ENCODE data around the gene TICRR.
"Not testable (repeated sequence)": the region's sequence is repeated elsewhere in the genome, so short reads cannot be mapped to it uniquely, and the experiment has no call there.

Gene TICRR

GRCh38 chr15:89566621-89567294 is 8.5 kb upstream of the TICRR start:
- no peak for DNase-seq

DNA sequence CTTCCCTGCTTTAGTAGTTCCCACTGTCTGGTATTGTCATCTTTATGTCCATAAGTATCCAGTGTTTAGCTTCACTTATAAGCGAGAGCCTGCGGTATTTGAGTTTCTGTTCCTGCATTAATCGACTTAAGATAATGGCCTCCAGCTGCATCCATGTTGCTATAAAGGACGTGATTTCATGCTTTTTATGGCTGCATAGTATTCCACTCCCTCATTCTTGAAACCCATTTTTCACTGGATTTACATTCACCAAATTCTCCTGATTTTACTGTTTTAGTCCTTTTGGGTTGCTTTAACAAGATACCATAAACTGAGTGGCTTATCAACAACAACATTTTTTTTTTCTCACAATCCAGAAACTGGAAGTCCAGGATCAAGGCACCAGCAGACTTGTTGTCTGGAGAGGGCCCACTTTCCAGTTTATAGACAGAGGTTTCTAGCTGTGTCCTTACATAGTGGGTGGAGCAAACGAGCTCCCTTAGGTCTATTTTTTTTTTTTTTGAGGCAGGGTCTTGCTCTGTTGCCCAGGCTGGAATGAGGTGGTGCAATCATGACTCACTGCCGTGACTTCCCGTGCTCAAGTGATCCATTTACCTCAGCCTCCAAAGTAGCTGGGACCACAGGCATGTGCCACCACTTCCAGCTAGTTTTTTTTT is 6.1 kb upstream of the TICRR start:
- DNase-seq: no peak

- no peak for DNase-seq
Observed at GRCh38 chr15:89575656-89576416, 567 bp downstream of the TICRR start.

- no peak for DNase-seq
Observed at GRCh38 chr15:89576417-89576773, 1.1 kb downstream of the TICRR start.

- no peak for DNase-seq
Observed at GRCh38 chr15:89577776-89578115, 2.5 kb downstream of the TICRR start.

DNA sequence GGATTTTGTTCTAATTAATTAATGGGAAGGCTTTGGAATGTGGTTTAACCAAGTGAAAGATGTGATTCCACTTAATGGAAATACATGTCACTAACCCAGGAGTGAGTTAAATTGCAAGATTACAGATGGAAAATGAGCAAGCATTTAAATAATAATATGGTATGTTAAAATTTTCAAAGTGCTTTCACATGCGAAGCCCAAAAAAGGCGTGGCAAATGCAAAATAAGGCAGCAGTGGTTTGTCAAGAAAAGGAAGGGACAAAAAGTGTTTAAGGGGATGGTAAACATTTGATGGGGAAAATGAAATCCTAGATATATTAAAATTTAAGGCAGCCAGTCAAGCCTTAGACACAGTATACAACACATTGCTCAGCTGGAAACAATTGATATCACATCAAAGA is 2.9 kb downstream of the TICRR start:
- no peak for DNase-seq

DNA sequence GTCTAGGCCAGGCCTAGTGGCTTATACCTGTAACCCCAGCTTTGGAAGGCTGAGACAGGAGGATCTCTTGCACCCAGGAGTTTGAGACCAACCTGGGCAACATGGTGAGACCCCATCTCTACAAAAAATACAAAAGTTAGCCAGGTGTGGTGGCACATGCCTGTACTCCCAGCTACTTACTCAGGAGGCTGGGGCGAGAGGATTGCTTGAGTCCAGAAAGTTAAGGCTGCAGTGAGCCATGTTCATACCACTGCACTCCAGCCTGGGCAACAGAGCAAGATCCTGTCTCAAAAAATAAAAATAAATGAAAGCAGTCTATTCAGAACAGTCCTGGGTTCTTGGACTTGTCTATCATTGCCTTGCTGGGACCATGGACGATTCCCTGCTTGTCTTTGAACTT is 5.5 kb downstream of the TICRR start:
- not testable (repeated sequence) for DNase-seq

GRCh38 chr15:89586651-89587050 is 11.4 kb downstream of the TICRR start:
- no peak for DNase-seq

DNA sequence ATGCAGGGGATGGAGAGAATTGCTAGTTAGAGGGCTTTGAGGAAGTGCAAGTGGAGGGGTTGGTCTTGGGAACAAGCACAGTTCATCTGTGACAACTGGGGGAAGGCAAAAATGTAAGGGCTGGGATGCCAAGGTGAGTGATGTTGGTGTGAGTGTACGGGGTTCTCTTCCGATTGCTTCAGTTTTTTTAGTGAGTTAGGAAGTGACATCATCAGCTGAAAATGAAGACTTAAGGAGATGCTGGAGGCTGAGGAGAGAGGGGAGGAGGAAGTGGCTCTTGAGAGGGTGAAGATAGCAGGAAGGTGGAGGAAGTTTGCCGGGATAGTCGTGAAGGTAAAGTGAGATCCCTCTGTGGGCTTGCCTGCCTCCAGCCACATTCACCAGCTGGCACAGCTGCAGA is 12.7 kb downstream of the TICRR start:
- no peak for DNase-seq

DNA sequence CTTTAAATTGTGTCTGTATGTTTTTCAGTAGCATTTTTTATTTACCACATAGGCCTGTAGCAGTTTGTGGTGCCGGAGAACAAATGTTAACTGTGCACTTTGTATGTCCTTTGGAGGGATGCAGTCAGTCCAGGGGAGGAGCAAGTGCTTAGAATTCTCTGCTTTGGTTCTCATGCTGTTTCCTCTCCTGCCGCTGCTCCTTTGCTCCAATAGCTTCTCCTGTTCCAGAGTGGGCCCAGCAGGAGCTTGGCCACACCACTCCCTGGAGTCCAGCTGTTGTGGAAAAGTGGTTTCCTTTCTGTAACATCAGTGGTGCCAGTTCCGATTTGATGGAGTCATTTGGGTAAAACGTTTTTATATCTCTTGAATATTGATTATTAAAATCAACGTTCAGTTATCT is 16.6 kb downstream of the TICRR start:
- DNase-seq: no peak

DNA sequence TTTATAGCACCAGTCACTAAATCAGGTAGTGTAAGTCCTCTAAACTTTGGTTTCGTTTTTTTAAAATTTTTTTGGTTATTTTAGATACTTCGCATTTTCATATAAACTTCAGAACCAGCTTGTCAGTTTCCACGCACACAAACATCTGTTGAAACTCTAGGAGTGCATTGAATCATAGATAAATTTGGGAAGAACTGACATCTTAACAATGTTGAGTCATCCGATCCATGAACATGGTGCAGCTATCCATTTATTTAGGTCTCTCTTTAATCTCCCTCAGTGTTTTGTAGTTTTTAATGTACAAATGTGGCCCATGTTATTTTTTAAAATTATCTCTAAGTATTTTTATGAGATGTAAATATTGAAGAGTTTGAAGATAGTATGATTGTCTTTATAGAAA is 17.7 kb downstream of the TICRR start:
- no peak for DNase-seq

GRCh38 chr15:89599021-89599420 is 23.8 kb downstream of the TICRR start:
- DNase-seq: no peak

DNA sequence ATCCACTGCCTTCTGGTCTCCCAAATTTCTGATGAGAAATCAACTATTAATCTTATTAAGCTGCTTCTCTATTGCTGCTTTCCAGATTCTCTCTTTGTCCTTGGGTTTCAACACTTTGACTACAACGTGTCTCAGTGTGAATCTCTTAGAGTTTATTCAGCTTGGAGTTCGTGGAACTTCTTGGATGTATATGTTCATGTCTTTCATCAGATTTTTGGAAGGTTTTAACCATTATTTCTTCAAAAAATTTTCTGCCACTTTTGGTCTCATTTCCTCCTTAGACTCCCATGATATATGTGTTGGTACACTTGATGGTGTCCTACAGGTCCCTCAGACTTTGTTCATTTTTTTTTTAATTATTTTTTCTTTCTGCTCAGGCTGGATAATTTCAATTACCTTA is 36.0 kb downstream of the TICRR start:
- no peak for DNase-seq

GRCh38 chr15:89613031-89613430 is 37.8 kb downstream of the TICRR start:
- no peak for DNase-seq

DNA sequence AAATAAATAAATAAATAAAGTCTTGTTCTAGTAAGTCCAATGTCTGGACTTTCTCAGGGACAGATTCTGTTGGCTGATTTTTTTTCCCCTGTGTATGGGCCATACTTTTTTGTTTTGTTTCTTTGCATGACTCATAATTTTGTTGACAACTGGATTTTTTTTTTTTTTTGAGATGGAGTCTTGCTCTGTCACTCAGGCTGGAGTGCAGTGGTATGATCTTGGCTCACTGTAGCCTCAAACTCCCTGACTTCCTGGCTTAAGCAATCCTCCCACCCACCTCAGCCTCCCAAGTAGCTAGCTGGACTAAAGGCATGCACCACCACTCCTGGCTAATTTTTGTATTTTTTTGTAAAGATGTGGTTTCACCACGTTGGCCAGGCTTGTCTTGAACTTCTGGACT is 38.9 kb downstream of the TICRR start:
- no peak for DNase-seq

GRCh38 chr15:89615135-89615534 is 39.9 kb downstream of the TICRR start:
- DNase-seq: no peak

DNA sequence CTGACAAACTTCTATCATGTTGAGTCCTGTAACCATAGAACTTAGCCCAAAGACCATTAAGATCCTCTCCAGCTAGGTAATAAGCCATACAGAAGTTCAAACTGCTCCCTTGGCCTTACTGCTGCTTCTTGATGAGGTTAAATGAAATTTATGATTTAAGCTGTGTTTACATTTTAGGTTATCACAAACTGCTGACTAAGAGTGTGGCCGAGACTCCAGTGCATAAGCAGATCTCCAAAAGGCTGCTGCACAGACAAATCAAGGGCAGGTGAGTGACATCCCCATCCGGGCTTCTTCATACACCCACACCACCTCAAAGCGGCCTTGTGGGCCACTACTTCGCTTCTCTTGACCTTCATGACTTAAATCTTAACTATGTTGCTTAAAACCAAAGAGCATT is 41.0 kb downstream of the TICRR start:
- DNase-seq: no peak

- no peak for DNase-seq
Observed at GRCh38 chr15:89621547-89621946, 46.3 kb downstream of the TICRR start.

DNA sequence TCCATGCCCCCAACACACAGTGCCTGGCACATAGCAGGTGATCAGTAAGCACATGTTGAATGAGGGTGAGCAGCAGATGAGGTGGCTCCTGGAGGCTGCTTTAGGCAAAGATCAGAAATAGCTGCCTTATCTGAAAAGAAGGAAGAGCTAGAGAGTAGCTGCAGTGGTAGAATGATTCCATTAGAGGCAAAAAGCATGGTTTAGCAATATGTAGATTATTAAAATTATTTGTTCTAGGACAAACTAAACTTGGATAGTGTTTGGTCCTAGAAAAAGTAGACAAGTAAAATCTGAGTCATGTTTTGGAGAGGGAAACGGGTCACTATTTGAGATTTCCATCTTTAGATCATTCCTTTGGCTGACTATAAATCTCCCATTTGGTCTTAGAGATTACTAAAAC is 47.9 kb downstream of the TICRR start:
- no peak for DNase-seq

DNA sequence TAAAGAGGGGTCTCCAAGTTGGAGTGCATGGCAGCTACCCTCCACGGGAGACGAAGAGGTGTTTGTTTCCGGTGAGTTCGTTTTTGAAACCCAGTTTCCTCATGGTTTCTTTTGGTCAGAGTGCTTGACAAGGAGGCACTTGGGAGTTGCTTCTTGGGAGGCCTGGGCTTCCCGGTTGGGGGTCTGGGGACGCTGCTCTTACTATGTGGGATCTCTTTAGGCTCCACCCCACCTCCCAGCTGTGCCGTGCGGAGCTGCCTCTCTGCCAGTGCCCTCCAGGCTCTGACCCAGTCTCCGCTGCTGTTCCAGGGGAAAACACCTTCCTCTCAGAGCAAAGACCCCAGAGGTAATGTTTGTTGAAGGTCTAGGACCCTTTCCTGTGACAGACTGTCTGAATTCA is 50.4 kb downstream of the TICRR start:
- DNase-seq: no peak

- no peak for DNase-seq
Observed at GRCh38 chr15:89627256-89627970, 52.1 kb downstream of the TICRR start.

DNA sequence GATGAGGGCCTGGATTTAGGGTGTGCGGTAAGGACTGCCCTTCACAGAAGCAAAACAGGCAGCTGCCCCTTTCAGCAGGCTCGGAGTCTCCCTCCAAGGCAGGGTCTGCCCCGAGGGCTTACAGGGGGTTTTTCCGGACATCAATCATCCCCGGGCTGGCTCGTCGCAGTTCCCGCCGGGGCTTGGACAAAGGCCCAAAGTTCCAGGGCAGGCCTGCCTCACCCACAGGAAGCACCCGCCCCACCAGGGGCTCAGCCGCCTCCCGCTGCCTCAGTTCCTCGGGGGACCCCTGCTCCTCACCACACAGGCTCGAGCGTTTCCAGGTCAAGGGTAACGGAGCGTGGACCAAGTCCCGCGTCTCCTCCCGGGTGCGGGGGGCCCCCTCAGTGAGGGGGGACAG is 53.0 kb downstream of the TICRR start:
- DNase-seq: no peak

DNA sequence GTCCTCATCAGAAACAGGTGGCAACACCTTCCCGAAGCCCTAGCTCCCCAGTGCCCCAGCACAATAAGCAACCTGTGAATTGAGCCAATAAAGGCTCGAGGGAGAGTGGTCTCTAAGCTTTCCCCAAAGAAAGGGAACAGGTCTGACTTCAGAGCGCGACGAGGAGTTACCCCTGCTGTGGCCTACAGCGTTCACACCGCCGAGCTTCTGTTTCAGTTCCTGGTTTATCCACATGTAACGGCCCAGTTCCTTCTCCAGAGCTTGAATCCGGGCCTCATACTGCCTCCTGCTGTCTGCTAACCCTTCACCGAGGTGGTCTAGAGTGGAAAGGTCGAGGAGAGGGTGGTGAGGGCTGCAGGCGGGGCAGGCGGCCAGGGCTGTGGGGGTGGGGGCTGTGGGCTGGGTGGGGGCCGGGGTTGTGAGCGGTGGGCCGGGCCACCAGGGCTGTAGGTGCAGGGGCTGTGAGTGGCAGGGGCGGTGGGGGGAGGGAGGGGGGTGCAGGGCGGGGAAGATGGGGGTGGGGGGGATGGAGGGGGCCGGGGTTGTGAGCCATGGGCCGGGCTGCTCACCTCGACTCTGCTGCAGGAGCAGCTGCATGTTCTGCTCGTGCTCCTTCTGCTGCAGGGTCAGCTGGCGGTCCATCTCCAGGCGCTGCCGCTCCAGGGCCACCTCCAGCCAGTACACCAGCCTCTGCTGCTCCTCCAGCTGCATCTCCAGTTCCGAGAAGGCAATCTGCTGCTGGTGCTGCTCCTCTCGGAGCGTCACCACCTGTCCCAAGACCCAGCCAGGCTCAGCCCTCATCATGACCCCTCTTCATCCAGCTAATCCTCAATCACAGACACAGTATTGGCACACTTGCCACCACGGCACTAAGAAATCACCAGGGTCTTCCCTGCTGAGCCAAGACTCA is 53.8 kb downstream of the TICRR start:
- DNase-seq: no peak
